ENCODE measurements around the gene DAPL1. TPM values are rescaled to one million over a fixed set of nuclear protein-coding genes. Genes with fewer than 3 reads are reported as not detected.

The DAPL1 gene
- total and polyA plus RNA-seq, 2 experiments from 2014 or later: not detected

DNA sequence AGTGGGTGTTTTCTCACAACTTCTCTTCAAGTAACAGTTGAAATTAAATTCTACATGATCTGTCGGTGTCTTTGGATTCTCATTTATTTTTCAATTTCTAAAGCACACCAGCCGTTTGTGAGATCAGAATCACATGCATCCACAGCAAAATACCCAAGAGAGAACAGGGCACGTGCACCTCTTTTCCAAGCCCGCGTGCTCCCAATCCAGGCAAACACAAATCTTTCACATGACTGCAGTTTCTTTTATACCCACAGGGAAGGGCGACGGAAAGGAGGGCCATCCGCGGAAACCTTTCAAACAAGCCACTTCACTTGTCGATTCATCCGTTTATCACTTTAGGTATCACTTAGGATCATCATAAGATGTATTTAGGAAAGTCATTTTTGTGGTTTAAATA, 13.0 kb upstream of the DAPL1 start:
- Histone ChIP-seq H3K27me3 (replicated peaks; ENCODE audit: insufficient read depth) (no peaks in the 10 kb centered on the region), H3K27ac (peak overlapping the region; percentile 77), H3K4me2 (ENCODE audit: unreplicated experiment) (peak overlapping the region; percentile 43), H3K9me3 (ENCODE audit: low read depth) (no peaks in the 10 kb centered on the region), H3K9me2 (ENCODE audit: insufficient read depth) (no peaks in the 10 kb centered on the region; the same call in 1 of the 2 replicates), H3K4me1 (ENCODE audit: insufficient read depth) (peaks cover 26% of the 10 kb centered on the region), H3K4me3 (no peak overlapping the region), H3K79me2 (ENCODE audit: insufficient read depth) (no peaks in the 10 kb centered on the region), H3F3A (ENCODE audit: insufficient read depth) (peaks cover 16% of the 10 kb centered on the region; the same call in 1 of the 2 replicates), H3K36me3 (ENCODE audit: low read depth) (no peaks in the 10 kb centered on the region), H3K9ac (peak overlapping the region; percentile 2; the same call in 1 of the 2 replicates), H2AFZ (0 out of 2 replicates have a peak overlapping the region, but pooled peaks have one; percentile 68), H4K20me1 (ENCODE audit: insufficient read depth) (no peaks in the 10 kb centered on the region)
- TF ChIP-seq EZH2phosphoT487 (IDR thresholded peaks at IDR 0.05; ENCODE audit: insufficient read depth, low read depth) (no peak), EZH2 (IDR thresholded peaks at IDR 0.05; ENCODE audit: insufficient read depth, poor library complexity, severe bottlenecking) (no peak)
- 85 to 90% methylated on average over 11 of the region's 11 CpGs for WGBS, 2 experiments (ENCODE audit: low coverage in 1 of 2, low lambda C conversion rate in 2 of 2, missing lambda C conversion rate in 2 of 2)
- in situ Hi-C loops (cut with MboI): no loop called here
- no peak for DNase-seq

DNA sequence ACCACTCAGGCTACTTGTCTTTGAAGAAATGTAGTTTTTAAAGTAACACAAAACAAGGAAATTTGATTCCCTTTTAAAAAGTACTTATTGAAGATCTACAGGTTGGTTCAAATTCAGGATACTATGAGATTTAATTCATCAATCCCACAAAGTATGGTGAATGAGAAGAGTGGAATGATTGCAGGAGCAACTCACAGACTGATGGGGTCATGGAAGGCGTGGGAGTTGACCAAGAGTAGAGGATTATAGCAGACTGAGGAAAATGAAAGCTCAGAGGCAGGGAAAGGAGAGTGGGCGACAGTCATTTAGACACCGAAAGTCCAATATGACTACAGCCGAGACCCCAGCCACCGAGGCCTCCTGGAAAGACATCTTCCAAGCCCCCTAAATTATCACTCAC, 12.5 kb upstream of the DAPL1 start:
- Histone ChIP-seq H4K20me1 (ENCODE audit: insufficient read depth) (no peaks in the 10 kb centered on the region), H3K9me2 (ENCODE audit: insufficient read depth) (no peaks in the 10 kb centered on the region; the same call in 1 of the 2 replicates), H3K4me1 (ENCODE audit: insufficient read depth) (peaks cover 26% of the 10 kb centered on the region), H3K27me3 (replicated peaks; ENCODE audit: insufficient read depth) (no peaks in the 10 kb centered on the region), H3K79me2 (ENCODE audit: insufficient read depth) (no peaks in the 10 kb centered on the region), H3K4me3 (no peak overlapping the region), H3K27ac (peak overlapping the region; percentile 77), H3K9me3 (ENCODE audit: low read depth) (no peaks in the 10 kb centered on the region), H3K9ac (peak overlapping the region; percentile 2; the same call in 1 of the 2 replicates), H2AFZ (no peak overlapping the region), H3K36me3 (ENCODE audit: low read depth) (no peaks in the 10 kb centered on the region), H3K4me2 (ENCODE audit: unreplicated experiment) (no peak overlapping the region), H3F3A (ENCODE audit: insufficient read depth) (peaks cover 16% of the 10 kb centered on the region; the same call in 1 of the 2 replicates)
- peak; percentile 73 for DNase-seq
- WGBS, 2 experiments (ENCODE audit: low coverage in 1 of 2, low lambda C conversion rate in 2 of 2, missing lambda C conversion rate in 2 of 2): 73 to 82% methylated on average over 5 of the region's 5 CpGs
- TF ChIP-seq EZH2 (IDR thresholded peaks at IDR 0.05; ENCODE audit: insufficient read depth, poor library complexity, severe bottlenecking): no peak
- no peak for TF ChIP-seq EZH2phosphoT487 (IDR thresholded peaks at IDR 0.05; ENCODE audit: insufficient read depth, low read depth)
- in situ Hi-C loops (cut with MboI): no loop called here

DNA sequence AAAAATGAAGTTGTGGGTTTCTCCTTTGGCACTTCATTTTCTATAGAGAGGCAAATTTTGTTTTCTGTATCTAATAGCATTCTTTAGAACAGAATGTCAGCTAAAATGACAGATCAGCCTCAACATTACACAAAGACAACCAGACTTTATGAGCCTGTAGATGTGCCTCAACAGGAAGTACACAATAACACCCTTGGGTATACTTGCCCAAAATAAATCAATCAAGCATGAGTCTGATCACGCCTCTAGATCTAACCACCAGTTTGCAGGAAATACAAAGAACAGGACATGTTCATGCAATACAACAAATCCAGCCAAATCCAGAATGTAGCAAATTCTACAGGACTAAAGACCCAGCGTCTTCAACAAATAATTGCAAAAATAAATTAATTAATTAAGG, 11.2 kb upstream of the DAPL1 start:
- H3K27me3 ChIP-seq (replicated peaks; ENCODE audit: insufficient read depth): no peaks in the 10 kb centered on the region
- 58 to 62% methylated on average over 2 of the region's 2 CpGs for WGBS, 2 experiments (ENCODE audit: low coverage in 1 of 2, low lambda C conversion rate in 2 of 2, missing lambda C conversion rate in 2 of 2)
- no peak for DNase-seq
- in situ Hi-C loops (cut with MboI): no loop called here
- peaks cover 21% of the 10 kb centered on the region for H3K4me1 ChIP-seq (ENCODE audit: insufficient read depth)
- H3K27ac ChIP-seq: no peak overlapping the region
- no peaks in the 10 kb centered on the region for H3K36me3 ChIP-seq (ENCODE audit: low read depth)
- no peak overlapping the region for H3K4me3 ChIP-seq
- H3K9me2 ChIP-seq (ENCODE audit: insufficient read depth): no peaks in the 10 kb centered on the region; the same call in 1 of the 2 replicates
- no peak overlapping the region for H2AFZ ChIP-seq
- TF ChIP-seq EZH2phosphoT487 (IDR thresholded peaks at IDR 0.05; ENCODE audit: insufficient read depth, low read depth) (no peak), EZH2 (IDR thresholded peaks at IDR 0.05; ENCODE audit: insufficient read depth, poor library complexity, severe bottlenecking) (no peak)
- H3K9ac ChIP-seq: no peak overlapping the region
- no peak overlapping the region for H3K4me2 ChIP-seq (ENCODE audit: unreplicated experiment)
- H4K20me1 ChIP-seq (ENCODE audit: insufficient read depth): no peaks in the 10 kb centered on the region
- H3K79me2 ChIP-seq (ENCODE audit: insufficient read depth): no peaks in the 10 kb centered on the region
- peaks cover 16% of the 10 kb centered on the region; the same call in 1 of the 2 replicates for H3F3A ChIP-seq (ENCODE audit: insufficient read depth)
- no peaks in the 10 kb centered on the region for H3K9me3 ChIP-seq (ENCODE audit: low read depth)

DNA sequence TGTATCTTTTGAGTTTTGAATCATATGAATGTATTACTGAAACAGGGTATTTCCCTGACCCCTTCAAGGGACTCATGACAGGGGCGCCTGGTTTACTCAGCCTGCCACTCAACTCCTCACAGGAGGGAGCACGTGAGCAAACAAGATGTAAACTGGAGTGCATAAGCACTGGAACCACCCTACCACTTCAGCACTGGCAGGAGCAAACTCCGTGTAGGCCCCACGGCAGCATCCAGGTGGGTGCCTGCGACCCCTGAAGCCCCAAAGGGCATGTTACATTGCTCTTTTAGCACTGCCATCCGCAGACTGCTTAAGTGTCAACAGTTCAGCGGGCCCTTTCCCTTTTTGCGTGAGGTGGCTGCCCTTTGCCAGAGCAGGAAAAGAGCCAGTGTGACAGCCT, 8.2 kb upstream of the DAPL1 start:
- H3K36me3 ChIP-seq (ENCODE audit: low read depth): no peaks in the 10 kb centered on the region
- peaks cover 9% of the 10 kb centered on the region; the same call in 1 of the 2 replicates for H3F3A ChIP-seq (ENCODE audit: insufficient read depth)
- no peak overlapping the region for H2AFZ ChIP-seq
- H3K9ac ChIP-seq: no peak overlapping the region
- no peaks in the 10 kb centered on the region for H3K9me3 ChIP-seq (ENCODE audit: low read depth)
- DNase-seq: no peak
- TF ChIP-seq EZH2 (IDR thresholded peaks at IDR 0.05; ENCODE audit: insufficient read depth, poor library complexity, severe bottlenecking): no peak
- no peak for TF ChIP-seq EZH2phosphoT487 (IDR thresholded peaks at IDR 0.05; ENCODE audit: insufficient read depth, low read depth)
- in situ Hi-C loops (cut with MboI): no loop called here
- H3K4me3 ChIP-seq: no peak overlapping the region
- 76 to 78% methylated on average over 8 of the region's 8 CpGs for WGBS, 2 experiments (ENCODE audit: low coverage in 1 of 2, low lambda C conversion rate in 2 of 2, missing lambda C conversion rate in 2 of 2)
- H3K27ac ChIP-seq: no peak overlapping the region
- no peak overlapping the region for H3K4me2 ChIP-seq (ENCODE audit: unreplicated experiment)
- no peaks in the 10 kb centered on the region for H3K9me2 ChIP-seq (ENCODE audit: insufficient read depth)
- peaks cover 6% of the 10 kb centered on the region for H3K4me1 ChIP-seq (ENCODE audit: insufficient read depth)
- no peaks in the 10 kb centered on the region for H4K20me1 ChIP-seq (ENCODE audit: insufficient read depth)
- H3K79me2 ChIP-seq (ENCODE audit: insufficient read depth): no peaks in the 10 kb centered on the region
- no peaks in the 10 kb centered on the region for H3K27me3 ChIP-seq (replicated peaks; ENCODE audit: insufficient read depth)
